Psoas muscle (tissue), 8 donors: Measurements from ENCODE around the gene SLC24A4. TPM values are rescaled to one million over a fixed set of nuclear protein-coding genes. Genes with fewer than 3 reads are reported as not detected.

Experiments
- ATAC-seq, 4 donors: fragments of 200-7000 bp; cut with Tn5 transposase; one replicate each; pipeline ENCODE4 v1.9.1; 2020; ENCODE audit warnings: moderate library complexity in 3 of 4, mild to moderate bottlenecking in 2 of 4
- DNase-seq, 2 donors: peaks; one replicate each; pipeline ENCODE4 v3.0.0-alpha.2; 2020
- H3K27ac ChIP-seq: fragments of 200-600 bp; one replicate; pipeline ENCODE4 v1.8.0; 2022
- H3K27me3 ChIP-seq, 3 donors: fragments of 200-600 bp in 1 of 3; one replicate each; pipeline versions ENCODE4 v1.6.1 to v1.8.0; 2013 to 2022; ENCODE audit warnings: low read length in 2 of 3, mild to moderate bottlenecking in 2 of 3, moderate library complexity in 1 of 3; ENCODE audit not compliant: insufficient read depth in 3 of 3
- H3K36me3 ChIP-seq, 2 donors: fragments of 200-600 bp in 1 of 2; one replicate each; pipeline versions ENCODE4 v1.6.1 to v1.8.0; 2013 to 2022; ENCODE audit warnings: low read depth in 1 of 2, mild to moderate bottlenecking in 1 of 2, moderate library complexity in 1 of 2; ENCODE audit not compliant: insufficient read depth in 1 of 2
- H3K4me1 ChIP-seq: fragments of 200-600 bp; one replicate; pipeline ENCODE4 v1.8.0; 2022
- H3K4me3 ChIP-seq: fragments of 200-600 bp; one replicate; pipeline ENCODE4 v1.8.0; 2022; ENCODE audit warnings: mild to moderate bottlenecking
- H3K9me3 ChIP-seq: fragments of 200-600 bp; one replicate; pipeline ENCODE4 v1.8.0; 2022
- WGBS, 3 donors: extraction: QIAGEN DNeasy Blood & Tissue Kit; methylation state at CpG; one replicate each; pipeline versions ENCODE4 v1.1.6 to v1.1.7; 2013; 5-methylcytosine and 5-hydroxymethylcytosine counted together
- intact Hi-C, 2 donors: fragments of 100-400 bp; cut with DNase I; formaldehyde crosslinking; loops; one replicate each; pipeline versions ENCODE4 v1.11.0 to v1.14.2; 2022
- polyA plus RNA-seq, 3 donors: library from polyadenylated mRNA; stranded (reverse); fragments of 200-250 nt; gene quantifications; one replicate each; pipeline ENCODE4 v1.2.3, GENCODE V29; 2013
- total RNA-seq, 4 donors: library from RNA; stranded (reverse); fragmentation: NEBNext Ultra II Directional in 2 of 4; extraction: Animal tissue kit (Norgen Biotek cat#: 25700) in 2 of 4; gene quantifications; one replicate each; pipeline versions ENCODE4 v1.2.1 to v1.2.4, GENCODE V29; 2021 to 2023
- TF ChIP-seq, protein P1 (sequence below): fragments of 200-600 bp; IDR thresholded peaks from one replicate; pipeline ENCODE4 v1.8.0; 2022; ENCODE audit warnings: antibody characterized with exemption
- donor health status: healthy with polysubstance abuse.
- donor health status: DM: no; HTN: no; CAD: no; lungs with moderate emphysema.
- donor health status: Bipolar disorder and iron deficiency.
- donor health status: healthy.
- donor health status: DM: yes; HTN: yes; CAD: no.
- donor health status: DM: no; HTN: no; CAD: no.
- donor health status: DM: no; HTN: no; CAD: no.
- donor health status: DM: yes; HTN: yes; CAD: no.

Gene SLC24A4
- total and polyA plus RNA-seq, 7 donors: 0.21 to 2.3 (median 0.34) TPM

DNA sequence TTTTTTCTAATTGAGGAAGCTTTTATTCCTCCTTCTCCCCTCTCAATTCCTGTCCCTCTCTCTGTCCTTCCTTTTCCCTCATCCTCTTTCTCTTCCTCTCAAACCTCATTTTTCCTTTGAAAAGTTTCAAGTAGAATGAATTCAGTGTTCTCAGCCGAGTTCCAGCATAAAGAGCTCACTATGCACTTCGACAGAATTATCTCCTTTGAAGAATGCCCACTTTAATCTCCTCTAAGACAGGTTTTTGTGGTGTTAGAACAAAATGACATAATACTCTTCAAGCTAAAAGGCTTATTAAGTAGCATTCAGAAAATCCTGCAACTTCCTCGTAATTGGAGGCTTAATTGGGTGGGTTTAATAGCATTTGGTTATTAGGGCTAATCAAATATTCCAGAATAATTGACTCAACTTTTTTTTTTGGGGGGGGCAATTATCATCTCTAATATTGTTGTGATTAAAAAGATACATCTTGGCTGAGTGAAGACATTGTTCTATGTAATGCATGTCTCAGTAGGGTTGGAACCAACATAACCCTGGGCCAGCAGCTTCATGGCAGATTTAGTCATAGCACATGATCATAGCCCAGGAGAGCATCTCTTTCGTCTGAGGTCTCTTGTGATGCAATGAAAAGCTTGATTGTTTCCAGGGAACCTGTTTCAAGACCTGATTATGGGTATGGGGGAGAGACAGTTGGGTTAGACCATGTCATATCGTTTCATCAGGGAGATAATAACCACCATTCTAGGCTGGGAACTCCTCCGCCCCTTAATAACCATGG, 25.0 kb upstream of the SLC24A4 start:
- no peaks in the 10 kb centered on the region for H3K36me3 ChIP-seq
- peaks cover 0 to 3% (median 0%) of the 10 kb centered on the region in 3 donors for H3K27me3 ChIP-seq
- H3K27ac ChIP-seq: no peak overlapping the region
- TF ChIP-seq, protein P1, sequence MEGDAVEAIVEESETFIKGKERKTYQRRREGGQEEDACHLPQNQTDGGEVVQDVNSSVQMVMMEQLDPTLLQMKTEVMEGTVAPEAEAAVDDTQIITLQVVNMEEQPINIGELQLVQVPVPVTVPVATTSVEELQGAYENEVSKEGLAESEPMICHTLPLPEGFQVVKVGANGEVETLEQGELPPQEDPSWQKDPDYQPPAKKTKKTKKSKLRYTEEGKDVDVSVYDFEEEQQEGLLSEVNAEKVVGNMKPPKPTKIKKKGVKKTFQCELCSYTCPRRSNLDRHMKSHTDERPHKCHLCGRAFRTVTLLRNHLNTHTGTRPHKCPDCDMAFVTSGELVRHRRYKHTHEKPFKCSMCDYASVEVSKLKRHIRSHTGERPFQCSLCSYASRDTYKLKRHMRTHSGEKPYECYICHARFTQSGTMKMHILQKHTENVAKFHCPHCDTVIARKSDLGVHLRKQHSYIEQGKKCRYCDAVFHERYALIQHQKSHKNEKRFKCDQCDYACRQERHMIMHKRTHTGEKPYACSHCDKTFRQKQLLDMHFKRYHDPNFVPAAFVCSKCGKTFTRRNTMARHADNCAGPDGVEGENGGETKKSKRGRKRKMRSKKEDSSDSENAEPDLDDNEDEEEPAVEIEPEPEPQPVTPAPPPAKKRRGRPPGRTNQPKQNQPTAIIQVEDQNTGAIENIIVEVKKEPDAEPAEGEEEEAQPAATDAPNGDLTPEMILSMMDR: no peak
- ATAC-seq (no peak), DNase-seq (no peak)
- H3K9me3 ChIP-seq: no peaks in the 10 kb centered on the region
- H3K4me1 ChIP-seq: no peaks in the 10 kb centered on the region
- WGBS, 3 donors: 77 to 81% (median 79%) methylated on average over 6 of the region's 6 CpGs
- no peak overlapping the region for H3K4me3 ChIP-seq
- intact Hi-C loops: no loop called here

DNA sequence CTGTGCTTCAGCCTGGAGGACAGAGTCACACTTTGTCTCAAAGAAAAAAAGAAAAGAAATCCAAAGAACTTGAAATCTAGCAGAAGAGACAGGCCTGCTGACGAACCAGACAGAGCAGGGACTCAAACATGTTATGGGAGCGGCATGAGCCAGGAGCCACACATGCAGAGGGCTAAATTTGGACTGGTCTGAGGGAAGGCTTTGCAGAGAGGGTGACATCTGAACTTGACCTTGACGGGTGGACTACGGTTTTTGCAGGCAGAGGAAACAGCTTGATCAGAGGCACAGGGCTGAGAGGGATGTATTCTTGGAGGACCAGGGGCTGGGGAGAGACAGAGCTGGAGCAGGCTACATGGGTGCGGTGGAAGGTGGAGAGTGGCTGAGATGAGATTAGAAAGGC, 20.5 kb upstream of the SLC24A4 start:
- Histone ChIP-seq H3K27me3 (no peaks in the 10 kb centered on the region), H3K27ac (no peak overlapping the region), H3K36me3 (no peaks in the 10 kb centered on the region), H3K9me3 (no peaks in the 10 kb centered on the region), H3K4me3 (no peak overlapping the region), H3K4me1 (no peaks in the 10 kb centered on the region)
- TF ChIP-seq, protein P1: no peak
- ATAC-seq: peak in 1 of 4 donors; percentile 67
- intact Hi-C loops: no loop called here
- WGBS, 3 donors: 33 to 43% (median 38%) methylated on average over 5 of the region's 5 CpGs
- no peak for DNase-seq

DNA sequence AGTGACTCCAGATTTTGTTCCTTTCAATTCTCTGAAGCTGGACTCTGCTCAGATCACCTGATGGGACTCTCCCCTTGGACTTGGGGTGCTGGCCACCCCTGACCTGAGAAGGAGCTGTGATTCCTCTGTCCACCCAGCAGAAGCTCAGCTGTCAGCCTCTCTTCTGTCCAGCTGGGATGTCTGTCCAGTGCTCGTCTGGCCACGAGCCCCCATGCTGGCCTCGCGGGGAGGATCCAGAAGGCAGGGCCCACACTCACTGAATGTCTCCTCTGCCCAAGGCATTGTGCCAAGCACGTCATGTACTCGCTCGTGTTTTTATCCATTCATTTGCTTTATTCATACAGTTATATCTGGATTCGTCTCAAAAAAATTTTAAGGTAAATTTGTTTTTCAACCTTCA, 14.2 kb upstream of the SLC24A4 start:
- Histone ChIP-seq H3K9me3 (no peaks in the 10 kb centered on the region), H3K4me1 (no peaks in the 10 kb centered on the region), H3K27me3 (no peaks in the 10 kb centered on the region), H3K36me3 (no peaks in the 10 kb centered on the region), H3K4me3 (no peak overlapping the region), H3K27ac (no peak overlapping the region)
- DNase-seq (no peak), ATAC-seq (peak in 2 of 4 donors; percentile 37 to 38)
- TF ChIP-seq, protein P1: no peak
- intact Hi-C loops: no loop called here
- 22 to 36% (median 27%) methylated on average over 8 of the region's 8 CpGs for WGBS, 3 donors

GRCh38 chr14:92309968-92310530, 12.9 kb upstream of the SLC24A4 start:
- no peak overlapping the region for H3K4me3 ChIP-seq
- 42 to 67% (median 51%) methylated on average over 7 of the region's 7 CpGs for WGBS, 3 donors
- H3K27me3 ChIP-seq: no peaks in the 10 kb centered on the region
- no peak overlapping the region for H3K27ac ChIP-seq
- TF ChIP-seq, protein P1: no peak
- DNase-seq: no peak
- H3K4me1 ChIP-seq: no peaks in the 10 kb centered on the region
- intact Hi-C loops: no loop called here
- H3K9me3 ChIP-seq: no peaks in the 10 kb centered on the region
- no peaks in the 10 kb centered on the region for H3K36me3 ChIP-seq
- ATAC-seq: no peak
